Measurements from ENCODE around the gene SLC24A1.

- TF ChIP-seq, protein P1, sequence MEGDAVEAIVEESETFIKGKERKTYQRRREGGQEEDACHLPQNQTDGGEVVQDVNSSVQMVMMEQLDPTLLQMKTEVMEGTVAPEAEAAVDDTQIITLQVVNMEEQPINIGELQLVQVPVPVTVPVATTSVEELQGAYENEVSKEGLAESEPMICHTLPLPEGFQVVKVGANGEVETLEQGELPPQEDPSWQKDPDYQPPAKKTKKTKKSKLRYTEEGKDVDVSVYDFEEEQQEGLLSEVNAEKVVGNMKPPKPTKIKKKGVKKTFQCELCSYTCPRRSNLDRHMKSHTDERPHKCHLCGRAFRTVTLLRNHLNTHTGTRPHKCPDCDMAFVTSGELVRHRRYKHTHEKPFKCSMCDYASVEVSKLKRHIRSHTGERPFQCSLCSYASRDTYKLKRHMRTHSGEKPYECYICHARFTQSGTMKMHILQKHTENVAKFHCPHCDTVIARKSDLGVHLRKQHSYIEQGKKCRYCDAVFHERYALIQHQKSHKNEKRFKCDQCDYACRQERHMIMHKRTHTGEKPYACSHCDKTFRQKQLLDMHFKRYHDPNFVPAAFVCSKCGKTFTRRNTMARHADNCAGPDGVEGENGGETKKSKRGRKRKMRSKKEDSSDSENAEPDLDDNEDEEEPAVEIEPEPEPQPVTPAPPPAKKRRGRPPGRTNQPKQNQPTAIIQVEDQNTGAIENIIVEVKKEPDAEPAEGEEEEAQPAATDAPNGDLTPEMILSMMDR (IDR thresholded peaks at IDR 0.05 in 8 of 11, conservative IDR thresholded peaks at IDR 0.05 in 3 of 11), result no peak
- TF ChIP-seq POLR2AphosphoS5 (IDR thresholded peaks at IDR 0.05) (no peak), POLR2A (IDR thresholded peaks at IDR 0.05) (no peak)
These were observed 37.5 kb upstream of the SLC24A1 start for GRCh38 chr15:65584241-65584640.

All from spleen (tissue), 7 donors.